Stimulated activated naive B cell treated with anti-CD40 and anti-IgM and Interleukin-4, amounts not matched to agents 10 μg/mL and 1 μg/mL and 100 μg/mL, for 72 hours (primary cell): Measurements from ENCODE around the gene HOXB4.

Source experiments
- ATAC-seq, 2 donors: fragments of 150-1000 bp; cut with Tn5 transposase; replicated peaks; 2 replicates each; pipeline ENCODE4 v1.10.0; 2021; ENCODE audit warnings: moderate library complexity in 1 of 2
- DNase-seq: peaks from one replicate; pipeline ENCODE4 v3.0.0; 2021
- H3K27ac Mint-ChIP-seq: one replicate; pipeline ENCODE4 v1.8.0; 2022; ENCODE audit warnings: mild to moderate bottlenecking, mixed read lengths
- H3K27me3 Mint-ChIP-seq, 2 donors: one replicate each; pipeline ENCODE4 v1.8.0; 2022; ENCODE audit warnings: mixed read lengths in 2 of 2
- H3K36me3 Mint-ChIP-seq, 2 donors: one replicate each; pipeline ENCODE4 v1.8.0; 2022; ENCODE audit warnings: mixed read lengths in 2 of 2, mild to moderate bottlenecking in 1 of 2
- H3K4me1 Mint-ChIP-seq, 2 donors: one replicate each; pipeline ENCODE4 v1.8.0; 2022; ENCODE audit warnings: mixed read lengths in 2 of 2, mild to moderate bottlenecking in 1 of 2
- H3K4me3 Mint-ChIP-seq, 2 donors: one replicate each; pipeline ENCODE4 v1.8.0; 2022; ENCODE audit warnings: mild to moderate bottlenecking in 2 of 2, mixed read lengths in 2 of 2, moderate library complexity in 1 of 2
- H3K9me3 Mint-ChIP-seq, 2 donors: one replicate each; pipeline ENCODE4 v1.8.0; 2022; ENCODE audit warnings: mixed read lengths in 2 of 2, mild to moderate bottlenecking in 1 of 2

Gene HOXB4

DNA sequence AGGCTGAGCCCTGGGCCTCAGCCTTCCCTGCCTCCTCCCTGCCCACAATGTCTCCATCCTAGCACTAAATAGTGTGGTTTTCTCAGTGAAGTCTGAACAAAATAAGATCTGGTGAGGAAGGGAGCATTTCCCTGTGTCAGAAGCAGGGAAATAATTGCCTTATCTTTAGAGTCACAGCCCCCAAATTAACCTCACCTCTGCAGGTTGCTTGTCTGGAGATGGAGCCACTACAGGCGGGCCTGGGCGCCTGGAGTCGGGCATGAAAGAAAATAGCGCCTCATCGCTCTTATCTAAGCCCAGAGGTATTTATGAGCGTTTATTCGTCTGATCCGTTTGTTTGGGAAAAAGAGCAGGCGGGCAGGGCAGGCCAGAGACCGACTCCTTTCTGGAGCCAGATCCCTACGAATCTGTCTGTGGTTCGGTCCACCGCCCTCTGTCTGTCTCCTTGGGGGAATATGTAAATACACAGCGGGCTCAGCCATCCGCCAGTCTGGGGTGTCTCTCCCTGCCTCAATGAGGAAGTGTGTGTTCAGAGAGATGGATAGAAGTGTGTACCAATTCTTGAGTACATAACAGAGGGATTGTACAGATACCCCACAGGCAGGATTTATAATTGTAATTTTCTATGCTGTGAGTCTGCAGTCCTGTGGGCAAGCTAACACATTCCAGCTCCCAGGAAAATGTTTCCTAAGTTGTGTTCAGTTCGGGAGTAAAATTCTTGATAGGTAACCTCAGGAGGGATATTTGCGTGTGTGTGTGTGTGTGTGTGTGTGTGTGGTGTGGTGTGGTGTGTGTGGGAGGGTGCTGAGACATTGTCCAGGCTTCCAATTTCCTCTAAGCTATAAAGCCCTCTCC lies 22.3 kb upstream of the HOXB4 start:
- peaks cover 2 to 4% of the 10 kb centered on the region in 2 donors for H3K36me3 Mint-ChIP-seq
- no peak overlapping the region for H3K27ac Mint-ChIP-seq
- ATAC-seq (no peak), DNase-seq (no peak)
- H3K9me3 Mint-ChIP-seq, result no peaks in the 10 kb centered on the region
- no peak overlapping the region for H3K4me3 Mint-ChIP-seq
- H3K27me3 Mint-ChIP-seq, result peaks cover 88 to 99% of the 10 kb centered on the region in 2 donors
- peaks cover 25 to 42% of the 10 kb centered on the region in 2 donors for H3K4me1 Mint-ChIP-seq

DNA sequence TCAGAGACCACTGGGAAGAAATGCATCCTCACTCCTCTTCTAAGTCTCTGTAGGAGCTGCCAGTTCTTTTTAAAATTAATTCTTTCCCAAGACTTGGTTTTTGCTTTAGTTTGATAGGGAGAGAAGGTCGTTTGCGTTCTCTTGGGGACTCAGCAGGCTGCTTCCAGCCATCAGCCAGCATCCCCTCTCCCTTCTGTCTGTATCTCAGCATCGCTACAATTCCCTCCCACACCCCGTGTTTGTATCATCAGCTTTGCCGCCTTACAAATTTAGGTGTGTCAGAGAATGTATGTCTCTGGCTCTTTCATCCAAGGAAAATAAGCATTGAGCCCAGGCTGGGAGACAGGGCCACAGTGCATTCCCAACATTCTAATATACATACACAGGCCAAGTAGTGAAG lies 21.2 kb upstream of the HOXB4 start:
- Mint-ChIP-seq H3K4me3 (no peak overlapping the region), H3K9me3 (no peaks in the 10 kb centered on the region), H3K4me1 (peaks cover 24 to 42% of the 10 kb centered on the region in 2 donors), H3K27me3 (peaks cover 86 to 99% of the 10 kb centered on the region in 2 donors), H3K36me3 (peaks cover 2 to 4% of the 10 kb centered on the region in 2 donors), H3K27ac (no peak overlapping the region)
- ATAC-seq, result no peak
- DNase-seq, result no peak

DNA sequence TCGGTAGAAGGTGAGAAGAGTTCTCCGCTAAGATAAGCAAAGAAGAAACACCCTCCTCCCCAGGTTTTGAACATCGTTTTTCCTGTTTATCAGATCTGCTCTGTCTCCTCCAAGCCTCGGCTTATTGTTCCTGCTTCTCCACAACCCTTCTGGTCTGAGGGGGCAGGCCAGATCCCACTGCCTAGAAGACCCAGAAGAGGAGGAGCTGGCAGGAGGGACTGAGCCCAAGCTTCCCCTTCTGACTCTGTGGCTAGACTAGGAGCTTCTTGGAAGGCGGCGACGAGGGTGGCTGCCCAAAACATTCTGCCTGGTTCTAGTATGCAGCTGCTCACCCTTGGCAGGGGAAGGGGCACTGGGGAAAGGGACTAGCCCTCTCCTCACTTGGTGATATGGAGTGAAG lies 20.6 kb upstream of the HOXB4 start:
- Mint-ChIP-seq H3K27me3 (peaks cover 85 to 98% of the 10 kb centered on the region in 2 donors), H3K9me3 (no peaks in the 10 kb centered on the region), H3K36me3 (peaks cover 2 to 4% of the 10 kb centered on the region in 2 donors), H3K4me1 (peaks cover 25 to 46% of the 10 kb centered on the region in 2 donors), H3K27ac (no peak overlapping the region), H3K4me3 (peak overlapping the region in 1 of 2 donors; percentile 81)
- DNase-seq, result no peak
- ATAC-seq, result no peak

DNA sequence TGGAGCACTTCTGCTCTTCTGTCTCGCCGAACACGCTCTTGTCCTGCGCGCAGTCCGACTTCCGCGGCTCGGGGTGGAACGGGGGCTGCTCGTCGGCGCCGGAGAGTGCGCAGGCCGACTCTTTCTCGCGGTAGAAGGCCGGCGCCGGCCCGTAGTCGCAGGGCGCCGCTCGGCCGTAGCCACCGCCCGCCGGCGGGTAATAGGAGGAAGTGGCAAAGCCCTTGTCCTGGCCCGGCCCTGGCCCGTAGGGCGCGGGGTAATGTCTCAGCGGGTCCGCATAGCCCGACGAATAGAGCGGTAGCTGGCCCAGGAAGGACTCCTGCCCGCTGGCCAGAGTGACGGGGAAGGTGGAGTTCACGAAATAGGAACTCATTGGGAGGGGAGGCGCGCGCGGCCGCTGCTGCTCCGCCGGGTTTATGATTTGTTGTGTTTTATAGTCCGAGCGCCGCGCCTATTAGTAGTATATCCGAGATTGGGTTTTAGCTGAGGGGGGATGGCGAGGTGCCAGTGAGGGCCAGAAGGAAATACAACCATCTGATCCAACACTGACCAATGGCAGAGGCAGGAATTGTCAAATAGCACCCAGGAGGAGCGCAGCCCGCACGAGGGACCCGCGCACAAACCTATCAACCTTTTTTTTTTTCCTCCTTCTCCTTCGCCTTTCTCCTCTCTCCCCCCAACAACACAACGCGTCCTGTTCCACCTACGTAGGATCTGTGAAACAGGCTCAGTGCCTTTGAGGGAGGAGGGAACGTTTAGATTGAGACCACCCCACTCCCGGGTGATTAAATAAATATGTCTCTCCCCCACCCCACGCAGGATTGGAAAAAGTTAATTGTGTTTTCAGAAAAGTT lies 19.9 kb upstream of the HOXB4 start:
- Mint-ChIP-seq H3K4me1 (peaks cover 30 to 53% of the 10 kb centered on the region in 2 donors), H3K27me3 (peaks cover 85 to 98% of the 10 kb centered on the region in 2 donors), H3K4me3 (peak overlapping the region; percentile 81 to 85), H3K9me3 (no peaks in the 10 kb centered on the region), H3K36me3 (peaks cover 2 to 4% of the 10 kb centered on the region in 2 donors), H3K27ac (peak overlapping the region; percentile 86)
- ATAC-seq (peak; percentile 47 to 51), DNase-seq (no peak)

DNA sequence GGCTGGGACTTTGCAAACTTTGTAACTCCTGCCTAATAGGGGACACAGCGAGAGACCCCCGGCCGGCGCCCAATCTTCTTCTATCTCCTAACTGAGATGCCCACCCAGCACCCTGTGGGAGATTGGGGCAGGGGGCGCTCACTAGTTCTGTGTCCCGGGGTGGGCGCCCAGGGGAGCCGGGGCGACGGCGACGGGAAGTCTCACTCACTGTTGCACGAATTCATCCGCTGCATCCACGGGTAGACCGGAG lies 19.3 kb upstream of the HOXB4 start:
- ATAC-seq (no peak), DNase-seq (no peak)
- Mint-ChIP-seq H3K27me3 (peaks cover 86 to 98% of the 10 kb centered on the region in 2 donors), H3K36me3 (peaks cover 2 to 4% of the 10 kb centered on the region in 2 donors), H3K9me3 (no peaks in the 10 kb centered on the region), H3K4me1 (peaks cover 32 to 53% of the 10 kb centered on the region in 2 donors), H3K4me3 (peak overlapping the region; percentile 81 to 85), H3K27ac (peak overlapping the region; percentile 86)

DNA sequence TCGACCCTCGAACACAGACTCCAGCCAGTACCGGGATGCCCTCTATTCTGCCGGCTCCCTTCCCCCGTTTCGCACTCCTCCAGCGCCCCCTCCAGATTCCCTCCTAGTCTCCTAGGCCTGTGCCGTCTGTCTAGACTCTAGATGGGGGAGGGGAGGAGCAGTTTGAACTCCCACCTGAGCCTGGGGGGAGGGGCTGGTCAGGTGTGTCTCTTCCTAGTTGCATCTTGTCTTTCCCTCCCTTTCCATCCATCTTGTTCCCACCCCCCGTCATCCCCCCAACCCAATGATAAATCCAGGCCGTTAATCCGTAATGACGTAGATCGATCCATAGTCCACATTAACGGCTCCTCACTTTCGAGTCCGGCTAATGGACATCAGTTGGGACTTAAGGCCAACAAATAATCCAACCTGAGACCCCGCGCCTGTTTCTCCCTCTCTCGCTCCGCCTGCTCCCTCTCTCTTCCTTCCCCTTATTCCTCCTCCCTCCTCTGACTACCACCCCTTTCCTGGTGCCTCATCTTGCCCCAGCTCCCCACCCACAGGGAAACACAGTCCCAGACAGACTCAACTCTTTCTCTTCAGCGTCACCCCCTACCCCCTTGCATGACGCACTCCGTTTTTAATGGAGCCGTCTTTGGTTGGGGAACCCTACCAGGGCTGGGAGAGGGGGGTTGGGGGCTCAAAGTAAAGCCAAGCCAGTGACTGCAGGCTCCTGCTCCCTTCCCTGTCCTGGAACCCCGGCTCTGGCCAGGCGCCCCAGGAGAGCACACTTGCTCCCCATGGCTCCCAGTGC lies 18.8 kb upstream of the HOXB4 start:
- Mint-ChIP-seq H3K4me3 (peak overlapping the region; percentile 81 to 85), H3K27me3 (peaks cover 91 to 98% of the 10 kb centered on the region in 2 donors), H3K36me3 (peaks cover 2 to 4% of the 10 kb centered on the region in 2 donors), H3K9me3 (no peaks in the 10 kb centered on the region), H3K4me1 (peaks cover 33 to 55% of the 10 kb centered on the region in 2 donors), H3K27ac (peak overlapping the region; percentile 86)
- ATAC-seq (no peak), DNase-seq (no peak)

DNA sequence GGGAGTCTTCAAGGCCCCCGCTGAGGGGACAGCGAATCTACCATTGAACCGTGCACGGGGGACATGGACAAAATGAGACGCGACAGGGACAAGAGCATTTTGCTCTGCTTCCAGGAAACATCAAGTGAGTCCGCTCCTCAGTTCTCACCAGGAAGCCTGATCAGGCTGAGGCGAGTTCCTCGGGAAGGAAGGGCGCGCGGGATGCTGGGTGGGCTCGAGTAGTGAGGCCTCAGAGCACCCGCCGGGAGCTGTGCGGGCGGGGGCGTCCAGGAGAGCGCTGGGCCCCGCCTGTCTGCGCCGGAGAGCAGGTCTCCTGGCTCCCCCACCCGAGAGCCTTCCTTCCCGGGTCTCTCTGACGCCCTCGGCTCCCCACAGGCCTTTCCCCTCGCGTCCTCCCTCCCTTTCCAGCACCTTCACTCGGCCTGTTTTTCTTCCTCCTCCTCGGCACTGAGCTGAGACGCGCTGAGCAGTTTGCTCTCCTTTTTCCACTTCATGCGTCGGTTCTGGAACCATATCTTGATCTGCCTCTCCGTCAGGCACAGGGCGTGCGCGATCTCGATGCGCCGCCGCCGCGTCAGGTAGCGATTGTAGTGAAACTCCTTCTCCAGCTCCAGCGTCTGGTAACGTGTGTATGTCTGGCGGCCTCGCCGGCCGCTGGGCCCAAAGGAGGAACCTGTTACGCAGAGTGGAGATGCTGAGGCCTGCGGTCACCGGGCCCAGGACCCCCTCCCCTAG lies 18.0 kb upstream of the HOXB4 start:
- H3K27ac Mint-ChIP-seq, result peak overlapping the region; percentile 49
- DNase-seq (no peak), ATAC-seq (no peak)
- H3K36me3 Mint-ChIP-seq, result peaks cover 2 to 4% of the 10 kb centered on the region in 2 donors
- H3K9me3 Mint-ChIP-seq, result no peaks in the 10 kb centered on the region
- H3K4me1 Mint-ChIP-seq, result peaks cover 36 to 56% of the 10 kb centered on the region in 2 donors
- peak overlapping the region; percentile 81 to 85 for H3K4me3 Mint-ChIP-seq
- peaks cover 91 to 98% of the 10 kb centered on the region in 2 donors for H3K27me3 Mint-ChIP-seq

DNA sequence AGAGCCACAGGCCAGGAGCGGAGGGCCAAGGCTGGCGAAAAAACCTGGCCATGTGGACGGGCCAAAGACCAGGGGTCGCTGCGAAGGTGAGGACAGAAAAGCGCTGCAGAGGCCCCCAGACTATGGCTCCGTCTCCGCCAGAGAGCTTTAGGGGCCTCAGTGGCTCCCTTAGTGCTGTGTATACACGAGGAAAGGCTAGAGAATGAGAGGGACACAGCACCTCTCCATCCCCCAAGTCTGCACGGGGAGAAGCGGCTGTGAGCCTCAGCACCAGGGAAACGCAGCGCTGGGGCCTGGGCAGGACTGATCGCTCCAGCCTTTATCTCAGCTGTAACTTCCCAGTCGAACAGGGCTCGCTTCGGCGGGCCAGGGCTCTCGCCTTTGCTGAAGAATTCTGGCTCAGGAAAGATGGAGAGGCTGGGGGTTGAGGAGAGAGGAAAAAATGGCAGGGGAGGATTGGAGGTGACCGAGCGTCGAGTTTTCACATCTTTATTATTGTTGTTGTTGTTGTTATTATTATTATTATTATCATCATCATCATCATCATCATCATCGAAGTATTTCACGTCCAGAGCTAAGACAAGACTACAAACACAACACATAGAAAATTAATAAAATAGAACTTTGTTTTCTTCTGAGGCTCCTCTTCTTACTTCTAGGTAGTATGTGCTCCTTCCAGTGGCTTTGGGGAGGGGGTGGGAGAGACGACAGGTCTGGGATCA lies 17.3 kb upstream of the HOXB4 start:
- Mint-ChIP-seq H3K27ac (peak overlapping the region; percentile 73), H3K4me3 (peak overlapping the region in 1 of 2 donors; percentile 81), H3K27me3 (peaks cover 91 to 98% of the 10 kb centered on the region in 2 donors), H3K36me3 (peaks cover 3 to 5% of the 10 kb centered on the region in 2 donors), H3K9me3 (no peaks in the 10 kb centered on the region), H3K4me1 (peaks cover 36 to 58% of the 10 kb centered on the region in 2 donors)
- ATAC-seq (no peak), DNase-seq (no peak)

DNA sequence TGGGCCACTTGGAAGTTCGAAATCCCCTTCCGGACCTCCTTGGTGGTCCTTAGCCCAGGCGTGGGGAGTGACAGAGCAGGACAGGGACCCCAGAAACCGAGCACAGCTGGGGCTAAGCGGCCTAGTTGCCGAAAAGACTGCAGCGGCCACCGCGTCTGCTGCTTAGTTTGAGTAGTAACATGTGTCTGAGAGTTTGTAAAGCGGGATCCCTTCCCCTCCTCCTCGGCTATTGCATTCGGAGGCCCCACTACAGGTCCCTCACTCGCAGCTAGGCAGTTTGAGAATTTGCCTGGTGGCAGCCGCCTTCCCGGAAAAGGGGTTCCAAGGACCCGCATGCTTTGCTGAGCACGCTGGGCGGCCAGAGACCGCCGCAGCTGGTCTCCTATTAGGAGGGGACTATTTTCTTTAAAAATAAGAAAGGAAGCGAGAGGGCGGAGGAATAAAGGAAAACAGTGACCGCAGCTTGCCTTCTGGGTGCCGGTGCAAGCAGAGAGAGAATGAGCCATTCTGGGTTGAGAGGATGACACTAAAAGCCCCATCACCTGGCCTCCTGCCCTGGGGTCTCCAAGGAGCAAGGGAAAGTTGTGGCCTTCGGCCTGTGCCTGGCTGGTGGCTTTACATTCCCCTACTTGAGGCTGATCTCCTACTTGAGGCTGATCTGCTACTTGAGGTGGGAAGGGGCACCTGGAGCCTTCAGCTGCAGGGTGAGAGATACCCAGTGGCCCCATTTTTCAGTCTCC lies 16.6 kb upstream of the HOXB4 start:
- no peak for DNase-seq
- peaks cover 91 to 98% of the 10 kb centered on the region in 2 donors for H3K27me3 Mint-ChIP-seq
- ATAC-seq, result no peak
- no peaks in the 10 kb centered on the region for H3K9me3 Mint-ChIP-seq
- H3K27ac Mint-ChIP-seq, result peak overlapping the region; percentile 73
- H3K36me3 Mint-ChIP-seq, result peaks cover 5 to 8% of the 10 kb centered on the region in 2 donors
- H3K4me3 Mint-ChIP-seq, result no peak overlapping the region
- peaks cover 42 to 66% of the 10 kb centered on the region in 2 donors for H3K4me1 Mint-ChIP-seq

DNA sequence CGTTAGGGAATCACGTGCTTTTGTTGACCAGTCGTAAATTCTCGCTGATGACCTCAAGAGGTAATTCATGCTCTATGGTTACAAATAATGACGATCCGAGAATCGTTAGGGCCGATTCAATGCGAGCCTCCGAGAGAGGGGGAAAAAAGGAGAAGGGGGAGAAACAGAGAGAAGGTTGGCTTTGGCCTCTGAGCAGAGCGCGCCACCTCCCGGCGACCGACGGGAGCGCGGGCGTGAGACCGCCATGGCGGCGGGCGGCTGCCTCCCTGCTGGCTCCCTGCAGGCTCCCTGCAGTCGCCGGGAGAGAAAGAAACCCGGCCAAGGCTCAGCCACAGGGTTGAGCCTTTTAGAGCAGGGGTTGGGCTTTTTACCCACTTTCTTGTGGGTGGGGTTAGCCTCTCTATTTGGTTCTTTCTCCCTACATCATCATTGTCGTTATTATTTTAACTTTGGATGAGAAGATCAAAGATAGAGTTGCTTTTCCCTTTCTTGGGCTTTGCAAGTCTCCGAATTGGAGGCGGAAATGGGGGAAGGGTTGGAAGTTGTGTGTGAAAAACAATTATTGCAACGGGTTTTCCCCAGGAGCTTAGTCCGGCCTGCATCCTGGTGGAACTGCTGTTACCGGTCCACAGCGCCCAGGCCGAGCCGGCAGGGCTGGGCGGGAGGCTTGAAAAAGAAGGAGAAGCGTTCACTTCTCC lies 15.8 kb upstream of the HOXB4 start:
- no peaks in the 10 kb centered on the region for H3K9me3 Mint-ChIP-seq
- H3K4me1 Mint-ChIP-seq, result peaks cover 43 to 71% of the 10 kb centered on the region in 2 donors
- peak overlapping the region; percentile 31 for H3K27ac Mint-ChIP-seq
- ATAC-seq (peak; percentile 60 to 64), DNase-seq (peak; percentile 76)
- H3K36me3 Mint-ChIP-seq, result peaks cover 5 to 8% of the 10 kb centered on the region in 2 donors
- H3K27me3 Mint-ChIP-seq, result peaks cover 89 to 98% of the 10 kb centered on the region in 2 donors
- peak overlapping the region; percentile 75 to 80 for H3K4me3 Mint-ChIP-seq

DNA sequence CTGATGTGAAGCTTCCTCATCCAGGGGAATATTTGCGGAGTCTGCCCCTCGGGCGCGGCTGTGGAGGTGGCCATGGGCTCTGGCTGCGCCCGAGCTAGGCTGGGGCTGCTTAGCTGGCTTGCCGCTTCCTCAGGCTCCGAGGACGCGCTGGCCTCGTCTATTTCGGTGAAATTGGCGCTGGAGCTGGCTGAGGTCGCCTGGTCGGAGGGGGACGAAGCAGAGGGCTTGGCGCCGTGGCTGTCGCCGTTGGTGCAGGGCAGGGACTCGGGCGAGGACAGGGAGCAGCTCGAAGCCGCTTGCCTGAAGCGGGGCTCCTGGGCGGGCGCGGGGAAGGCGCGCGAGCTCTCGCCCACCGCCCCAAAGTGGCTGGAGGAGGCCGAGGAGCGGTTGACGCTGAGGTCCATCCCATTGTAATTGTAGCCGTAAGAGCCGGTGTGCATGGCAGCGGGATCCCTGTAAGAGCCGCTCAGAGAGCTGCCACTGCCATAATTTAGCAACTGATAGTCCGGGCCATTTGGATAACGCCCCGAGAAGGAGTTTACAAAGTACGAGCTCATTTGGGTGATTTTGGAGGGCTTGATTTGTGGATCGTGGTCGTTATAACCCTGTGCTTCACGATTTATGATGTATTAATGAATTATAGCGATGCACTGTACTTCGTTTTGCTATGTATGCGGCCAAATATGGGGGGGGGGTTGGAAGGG lies 15.1 kb upstream of the HOXB4 start, which contains the start of gene HOXB5:
TSS of gene HOXB5 (minus strand) at position 654 of the 704 bp plus-strand sequence. CDS start at position 557, 97 bp downstream.
- H3K9me3 Mint-ChIP-seq, result no peaks in the 10 kb centered on the region
- no peak for DNase-seq
- peaks cover 41 to 64% of the 10 kb centered on the region in 2 donors for H3K4me1 Mint-ChIP-seq
- peaks cover 88 to 98% of the 10 kb centered on the region in 2 donors for H3K27me3 Mint-ChIP-seq
- peaks cover 5 to 8% of the 10 kb centered on the region in 2 donors for H3K36me3 Mint-ChIP-seq
- H3K4me3 Mint-ChIP-seq, result peak within 1 kb of the TSS; percentile 75 to 80
- H3K27ac Mint-ChIP-seq, result peak within 1 kb of the TSS; percentile 83
- ATAC-seq, result peak; percentile 27 to 38
